Mucosa of rectum (tissue), 2 donors: ENCODE data around the gene MOCS1.

Experiments
- H3K27ac ChIP-seq, 2 donors: one replicate each; pipeline ENCODE4 v1.7.0; 2013; ENCODE audit warnings: inconsistent platforms in 2 of 2, low read depth in 2 of 2, low read length in 2 of 2
- H3K27me3 ChIP-seq, 2 donors: one replicate each; pipeline ENCODE4 v1.7.0; 2013; ENCODE audit warnings: low read length in 2 of 2; ENCODE audit not compliant: control insufficient read depth in 2 of 2, insufficient read depth in 2 of 2
- H3K36me3 ChIP-seq, 2 donors: one replicate each; pipeline ENCODE4 v1.7.0; 2013; ENCODE audit warnings: low read length in 2 of 2; ENCODE audit not compliant: control insufficient read depth in 2 of 2, insufficient read depth in 2 of 2
- H3K4me1 ChIP-seq, 2 donors: one replicate each; pipeline ENCODE4 v1.7.0; 2013; ENCODE audit warnings: low read length in 2 of 2, mild to moderate bottlenecking in 1 of 2; ENCODE audit not compliant: control insufficient read depth in 2 of 2, insufficient read depth in 2 of 2
- H3K4me3 ChIP-seq, 2 donors: one replicate each; pipeline ENCODE4 v1.7.0; 2013; ENCODE audit warnings: low read length in 2 of 2
- H3K9ac ChIP-seq, 2 donors: one replicate each; pipeline ENCODE4 v1.7.0; 2013; ENCODE audit warnings: low read length in 2 of 2, low read depth in 1 of 2, mild to moderate bottlenecking in 1 of 2
- H3K9me3 ChIP-seq, 2 donors: one replicate each; pipeline ENCODE4 v1.7.0; 2013; ENCODE audit warnings: low read length in 2 of 2; ENCODE audit not compliant: control insufficient read depth in 2 of 2
- donor health status: healthy.
- donor health status: Normal muscosa, but diverticular disease.

MOCS1 gene

GRCh38 chr6:39865011-39865888 is 69.0 kb downstream of the MOCS1 start:
- H3K27me3 ChIP-seq = no peaks in the 10 kb centered on the region
- H3K4me3 ChIP-seq = no peak overlapping the region
- H3K27ac ChIP-seq = no peak overlapping the region
- H3K9ac ChIP-seq = no peak overlapping the region
- H3K36me3 ChIP-seq = no peaks in the 10 kb centered on the region
- no peaks in the 10 kb centered on the region for H3K9me3 ChIP-seq
- no peaks in the 10 kb centered on the region for H3K4me1 ChIP-seq

GRCh38 chr6:39861663-39862062 is 72.6 kb downstream of the MOCS1 start:
- H3K27ac ChIP-seq = no peak overlapping the region
- no peaks in the 10 kb centered on the region for H3K4me1 ChIP-seq
- no peaks in the 10 kb centered on the region for H3K36me3 ChIP-seq
- no peak overlapping the region for H3K9ac ChIP-seq
- no peaks in the 10 kb centered on the region for H3K9me3 ChIP-seq
- no peaks in the 10 kb centered on the region for H3K27me3 ChIP-seq
- no peak overlapping the region for H3K4me3 ChIP-seq

- H3K27ac ChIP-seq = no peak overlapping the region
- no peaks in the 10 kb centered on the region for H3K36me3 ChIP-seq
Measured at GRCh38 chr6:39859025-39859424, 75.2 kb downstream of the MOCS1 start.

DNA sequence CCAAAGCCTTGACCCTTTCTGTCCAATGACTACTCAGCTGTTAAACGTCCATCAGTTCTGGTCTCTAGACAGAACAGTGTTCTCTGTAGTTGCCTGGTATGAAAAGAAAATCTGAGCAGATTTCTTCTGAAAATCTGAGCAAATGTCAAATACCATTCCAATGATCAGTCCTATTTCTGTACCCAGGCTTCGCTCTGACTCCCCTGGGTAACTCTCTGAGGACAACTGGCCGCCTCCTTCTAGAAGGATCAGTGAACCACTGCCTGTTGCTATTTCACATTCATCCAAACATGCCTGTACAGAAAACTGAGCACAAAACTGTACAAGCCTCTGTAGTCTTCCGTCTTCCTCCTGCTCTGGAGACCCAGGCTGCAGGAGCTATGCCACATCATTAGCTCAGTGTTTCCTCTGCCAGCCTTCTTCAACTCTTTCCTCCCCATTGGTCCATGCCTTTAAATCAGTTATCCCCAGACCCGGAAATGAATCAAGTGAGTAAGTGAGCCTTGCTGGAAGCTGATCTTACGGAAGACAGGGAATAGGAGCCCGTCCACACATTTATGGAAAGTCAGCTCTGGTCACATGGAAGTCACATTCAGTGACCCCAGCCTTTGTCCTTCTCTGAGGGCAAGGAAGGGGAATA is 78.8 kb downstream of the MOCS1 start:
- Histone ChIP-seq H3K27me3 (no peaks in the 10 kb centered on the region), H3K9me3 (no peaks in the 10 kb centered on the region), H3K36me3 (no peaks in the 10 kb centered on the region), H3K4me1 (no peaks in the 10 kb centered on the region), H3K27ac (peak overlapping the region in 1 of 2 donors; percentile 1), H3K4me3 (no peak overlapping the region), H3K9ac (no peak overlapping the region)

More at GRCh38 chr6:39859025-39859424, 75.2 kb downstream of the MOCS1 start:
- no peak overlapping the region for H3K4me3 ChIP-seq
- H3K27me3 ChIP-seq = no peaks in the 10 kb centered on the region
- no peaks in the 10 kb centered on the region for H3K4me1 ChIP-seq
- no peak overlapping the region for H3K9ac ChIP-seq
- no peaks in the 10 kb centered on the region for H3K9me3 ChIP-seq
